Gastrocnemius medialis (tissue), 4 donors: ENCODE measurements around the gene PRKCA. TPM values are rescaled to one million over a fixed set of nuclear protein-coding genes. Genes with fewer than 3 reads are reported as not detected.

Source experiments
- ATAC-seq, 2 donors: fragments of 150-250 bp; one replicate each; pipeline ENCODE4 v1.9.1; 2016
- DNase-seq, 2 donors: peaks; one replicate each; pipeline ENCODE4 v3.0.0-alpha.2; 2019
- H3K27ac ChIP-seq, 4 donors: fragments of 200-600 bp; sonication (generic); 1 replicate in 1 of 4; 2 replicates in 3 of 4; pipeline ENCODE4 v1.5.1; 2016 to 2018; ENCODE audit warnings: mild to moderate bottlenecking in 2 of 4, moderate library complexity in 1 of 4
- H3K27me3 ChIP-seq, 3 donors: fragments of 200-600 bp; sonication (generic) in 2 of 3; 1 replicate in 1 of 3; 2 replicates in 2 of 3; pipeline versions ENCODE4 v1.5.1 to v1.6.0; 2016 to 2019; ENCODE audit warnings: mild to moderate bottlenecking in 1 of 3, moderate library complexity in 1 of 3
- H3K36me3 ChIP-seq, 2 donors: fragments of 200-600 bp; sonication (generic) in 1 of 2; one replicate each; pipeline ENCODE4 v1.5.1; 2017 to 2018
- H3K4me1 ChIP-seq, 2 donors: fragments of 200-600 bp; sonication (generic) in 1 of 2; one replicate each; pipeline ENCODE4 v1.5.1; 2016 to 2017; ENCODE audit warnings: mild to moderate bottlenecking in 2 of 2
- H3K4me3 ChIP-seq, 4 donors: fragments of 200-600 bp; sonication (generic) in 3 of 4; 1 replicate in 1 of 4; 2 replicates in 3 of 4; pipeline ENCODE4 v1.5.1; 2016 to 2019; ENCODE audit warnings: mild to moderate bottlenecking in 2 of 4
- H3K9me3 ChIP-seq, 3 donors: fragments of 200-600 bp; sonication (generic) in 2 of 3; 1 replicate in 1 of 3; 2 replicates in 2 of 3; pipeline ENCODE4 v1.5.1; 2016 to 2019
- CTCF ChIP-seq, 5 experiments: fragments of 450-650 bp in 3 of 5; fragments of 200-600 bp in 2 of 5; sonication (generic) in 2 of 5; IDR thresholded peaks in 4 of 5; conservative IDR thresholded peaks in 1 of 5; 1 replicate in 4 of 5; 2 replicates in 1 of 5; pipeline ENCODE4 v1.5.1; 2016 to 2019; ENCODE audit warnings: antibody characterized with exemption in 5 of 5, mild to moderate bottlenecking in 3 of 5, moderate library complexity in 3 of 5
- POLR2A ChIP-seq, 2 donors: fragments of 450-650 bp; IDR thresholded peaks; one replicate each; pipeline ENCODE4 v1.6.1; 2017; ENCODE audit warnings: antibody characterized with exemption in 2 of 2, mild to moderate bottlenecking in 2 of 2, moderate library complexity in 2 of 2
- in situ Hi-C, 4 donors: fragments of 200-750 bp; cut with MboI; loops; one replicate each; pipeline versions ENCODE4 v1.15.0 to v1.8.0; 2017; ENCODE audit warnings: low sequenced_read_pairs in 4 of 4
- intact Hi-C: fragments of 100-400 bp; cut with DNase I; formaldehyde crosslinking; loops from one replicate; pipeline ENCODE4 v1.15.1; 2023; ENCODE audit warnings: low total_unique reads
- total RNA-seq, 4 donors: library from RNA; depleted of rRNA; stranded (reverse); fragments of >200 nt; gene quantifications; one replicate each; pipeline versions ENCODE4 v1.1.0 to v1.2.3, GENCODE V29; 2016

PRKCA gene
- total RNA-seq, 4 donors from 2014 or later = 7.6 to 16.8 (median 11.1) TPM

GRCh38 chr17:66665194-66665593, 362.8 kb downstream of the PRKCA start:
- Histone ChIP-seq H3K4me1 (peaks cover 10 to 15% of the 10 kb centered on the region in 2 donors), H3K36me3 (no peaks in the 10 kb centered on the region), H3K9me3 (no peaks in the 10 kb centered on the region), H3K27ac (no peak overlapping the region), H3K4me3 (no peak overlapping the region), H3K27me3 (no peaks in the 10 kb centered on the region)
- in situ Hi-C loops (no loop called here), intact Hi-C loops (no loop called here)
- no peak for TF ChIP-seq POLR2A (IDR thresholded peaks at IDR 0.05)
- no peak for TF ChIP-seq CTCF (IDR thresholded peaks at IDR 0.05 in 4 of 5, conservative IDR thresholded peaks at IDR 0.05 in 1 of 5)
- DNase-seq = no peak
- ATAC-seq = no peak

GRCh38 chr17:66667090-66667489, 364.7 kb downstream of the PRKCA start:
- Histone ChIP-seq H3K4me3 (no peak overlapping the region), H3K27ac (no peak overlapping the region), H3K36me3 (no peaks in the 10 kb centered on the region), H3K27me3 (no peaks in the 10 kb centered on the region), H3K4me1 (peaks cover 5 to 10% of the 10 kb centered on the region in 2 donors), H3K9me3 (no peaks in the 10 kb centered on the region)
- ATAC-seq (no peak), DNase-seq (no peak)
- in situ Hi-C loops (no loop called here), intact Hi-C loops (no loop called here)
- TF ChIP-seq POLR2A (IDR thresholded peaks at IDR 0.05) (no peak), CTCF (IDR thresholded peaks at IDR 0.05 in 4 of 5, conservative IDR thresholded peaks at IDR 0.05 in 1 of 5) (no peak)

- in situ Hi-C loops = no loop called here
- H3K4me1 ChIP-seq = peaks cover 5 to 8% of the 10 kb centered on the region in 2 donors
- no peak for DNase-seq
- no peaks in the 10 kb centered on the region for H3K9me3 ChIP-seq
- no peak for ATAC-seq
- no peak overlapping the region for H3K4me3 ChIP-seq
- no peak overlapping the region for H3K27ac ChIP-seq
- H3K36me3 ChIP-seq = no peaks in the 10 kb centered on the region
- TF ChIP-seq POLR2A (IDR thresholded peaks at IDR 0.05) = no peak
- no peak for TF ChIP-seq CTCF (IDR thresholded peaks at IDR 0.05 in 4 of 5, conservative IDR thresholded peaks at IDR 0.05 in 1 of 5)
- no peaks in the 10 kb centered on the region for H3K27me3 ChIP-seq
- intact Hi-C loops = no loop called here
Observed at GRCh38 chr17:66667491-66668030, 365.1 kb downstream of the PRKCA start.

- Histone ChIP-seq H3K4me1 (peaks cover 4 to 15% of the 10 kb centered on the region in 2 donors), H3K9me3 (no peaks in the 10 kb centered on the region), H3K27me3 (no peaks in the 10 kb centered on the region), H3K36me3 (no peaks in the 10 kb centered on the region), H3K4me3 (no peak overlapping the region), H3K27ac (no peak overlapping the region)
- TF ChIP-seq POLR2A (IDR thresholded peaks at IDR 0.05) = no peak
- ATAC-seq = no peak
- in situ Hi-C loops (loop anchor here (5.0 to 10.0 kb wide), 2 partner anchors 413 to 415 kb away; no protein-coding TSS in a partner anchor), intact Hi-C loops (loop anchor here (5.0 kb wide), 2 partner anchors 43 to 103 kb away; no protein-coding TSS in a partner anchor)
- no peak for DNase-seq
Observed at GRCh38 chr17:66670206-66670605, 367.8 kb downstream of the PRKCA start.

- Histone ChIP-seq H3K4me1 (peaks cover 11 to 21% of the 10 kb centered on the region in 2 donors), H3K36me3 (no peaks in the 10 kb centered on the region), H3K9me3 (no peaks in the 10 kb centered on the region), H3K4me3 (no peak overlapping the region), H3K27ac (no peak overlapping the region), H3K27me3 (no peaks in the 10 kb centered on the region)
- DNase-seq = no peak
- intact Hi-C loops (loop anchor here (5.0 kb wide), 2 partner anchors 44 to 104 kb away; no protein-coding TSS in a partner anchor), in situ Hi-C loops (loop anchor here (5.0 to 10.0 kb wide), 2 partner anchors 414 to 416 kb away; no protein-coding TSS in a partner anchor)
- TF ChIP-seq POLR2A (IDR thresholded peaks at IDR 0.05) (no peak), CTCF (IDR thresholded peaks at IDR 0.05 in 4 of 5, conservative IDR thresholded peaks at IDR 0.05 in 1 of 5) (no peak)
- no peak for ATAC-seq
Observed at GRCh38 chr17:66671156-66671555, 368.7 kb downstream of the PRKCA start.
